NCI-H2227 (cell line): Measurements from ENCODE around the gene GRID2IP.
A peak's percentile ranks its signal among the peaks of the same experiment; 100 is the strongest.
"Not testable (repeated sequence)": the region's sequence is repeated elsewhere in the genome, so short reads cannot be mapped to it uniquely, and the experiment has no call there.

Source experiments
- DNase-seq: peaks from one replicate; lab custom pipeline; 2025; ENCODE audit not compliant: unreplicated experiment; lab: John Stamatoyannopoulos, UW

The GRID2IP gene

GRCh38 chr7:6551016-6551511 lies at the start of gene GRID2IP:
Gene GRID2IP (minus strand): TSS chr7:6551461. CDS start chr7:6551436, 25 bp downstream.
- no peak for DNase-seq

GRCh38 chr7:6600093-6600492 lies 48.8 kb upstream of the GRID2IP start:
- no peak for DNase-seq

GRCh38 chr7:6590645-6591110 lies 39.4 kb upstream of the GRID2IP start:
- DNase-seq: peak; percentile 58

- DNase-seq: peak; percentile 91
Measured at GRCh38 chr7:6589829-6590644, 38.8 kb upstream of the GRID2IP start, which contains the start of gene INTS15. Gene INTS15 (plus strand): TSS chr7:6590021. CDS start chr7:6590284, 263 bp downstream.

- no peak for DNase-seq
Measured at GRCh38 chr7:6589151-6589828, 38.0 kb upstream of the GRID2IP start.

- DNase-seq: no peak
Measured at GRCh38 chr7:6588566-6588965, 37.3 kb upstream of the GRID2IP start.

- DNase-seq: not testable (repeated sequence)
Measured at GRCh38 chr7:6585746-6586432, 34.6 kb upstream of the GRID2IP start.

- no peak for DNase-seq
Measured at GRCh38 chr7:6579446-6579845, 28.2 kb upstream of the GRID2IP start.

GRCh38 chr7:6578114-6579084 lies 27.1 kb upstream of the GRID2IP start:
- DNase-seq: no peak

GRCh38 chr7:6577369-6578113 lies 26.3 kb upstream of the GRID2IP start, which contains the start of gene ZDHHC4:
Gene ZDHHC4 (plus strand): TSS chr7:6577454. CDS start chr7:6580562, 3,108 bp downstream.
- DNase-seq: peak; percentile 93

GRCh38 chr7:6576867-6577368 lies 25.7 kb upstream of the GRID2IP start:
- DNase-seq: not testable (repeated sequence)

GRCh38 chr7:6576024-6576866 lies 25.0 kb upstream of the GRID2IP start:
- DNase-seq: no peak

- DNase-seq: no peak
Measured at GRCh38 chr7:6575281-6576023, 24.2 kb upstream of the GRID2IP start.

- DNase-seq: no peak
Measured at GRCh38 chr7:6571160-6571779, 20.0 kb upstream of the GRID2IP start.

GRCh38 chr7:6567886-6568285 lies 16.6 kb upstream of the GRID2IP start:
- no peak for DNase-seq

- DNase-seq: no peak
Measured at GRCh38 chr7:6565655-6566054, 14.4 kb upstream of the GRID2IP start.
